ENCODE data around the gene GNAS-AS1. TPM values are rescaled to one million over a fixed set of nuclear protein-coding genes. Genes with fewer than 3 reads are reported as not detected.

The GNAS-AS1 gene
- total RNA-seq, 2 donors from 2014 or later, result 0.88 to 1.7 TPM

DNA sequence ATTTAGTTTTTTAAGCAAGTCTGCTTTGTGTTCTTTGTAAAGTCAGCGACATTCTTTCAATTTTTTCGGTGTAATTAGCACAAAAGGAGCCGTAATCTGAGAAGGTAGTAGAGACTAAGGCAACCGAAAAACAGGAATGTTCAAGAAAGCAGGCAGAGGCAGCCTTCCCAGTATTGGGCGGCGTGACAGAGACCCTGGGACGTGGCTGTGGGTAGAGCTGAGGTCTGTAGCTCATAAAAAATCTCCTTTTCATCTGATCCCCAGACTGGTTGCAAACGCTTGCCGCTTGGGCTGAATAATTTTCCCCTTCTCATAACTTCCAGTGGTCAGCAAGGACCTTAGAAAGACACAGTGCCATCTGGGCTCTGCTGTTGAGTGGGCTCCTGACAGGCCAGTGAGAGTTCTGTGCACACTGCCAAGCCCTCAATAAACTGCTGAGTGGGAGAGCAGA is 32.6 kb upstream of the GNAS-AS1 start:
- no peaks in the 10 kb centered on the region for H3K36me3 ChIP-seq
- H3K4me3 ChIP-seq, result no peak overlapping the region
- intact Hi-C loops (cut with DNase I), result no loop called here
- H3K27me3 ChIP-seq, result no peaks in the 10 kb centered on the region
- H3K9ac ChIP-seq (ENCODE audit: low read depth in 2 of 2, low read length in 2 of 2), result no peak overlapping the region
- DNase-seq, result no peak
- H3K9me3 ChIP-seq, result no peaks in the 10 kb centered on the region
- H3K4me1 ChIP-seq, result no peaks in the 10 kb centered on the region
- H3K27ac ChIP-seq, result no peak overlapping the region
- TF ChIP-seq, protein P1, sequence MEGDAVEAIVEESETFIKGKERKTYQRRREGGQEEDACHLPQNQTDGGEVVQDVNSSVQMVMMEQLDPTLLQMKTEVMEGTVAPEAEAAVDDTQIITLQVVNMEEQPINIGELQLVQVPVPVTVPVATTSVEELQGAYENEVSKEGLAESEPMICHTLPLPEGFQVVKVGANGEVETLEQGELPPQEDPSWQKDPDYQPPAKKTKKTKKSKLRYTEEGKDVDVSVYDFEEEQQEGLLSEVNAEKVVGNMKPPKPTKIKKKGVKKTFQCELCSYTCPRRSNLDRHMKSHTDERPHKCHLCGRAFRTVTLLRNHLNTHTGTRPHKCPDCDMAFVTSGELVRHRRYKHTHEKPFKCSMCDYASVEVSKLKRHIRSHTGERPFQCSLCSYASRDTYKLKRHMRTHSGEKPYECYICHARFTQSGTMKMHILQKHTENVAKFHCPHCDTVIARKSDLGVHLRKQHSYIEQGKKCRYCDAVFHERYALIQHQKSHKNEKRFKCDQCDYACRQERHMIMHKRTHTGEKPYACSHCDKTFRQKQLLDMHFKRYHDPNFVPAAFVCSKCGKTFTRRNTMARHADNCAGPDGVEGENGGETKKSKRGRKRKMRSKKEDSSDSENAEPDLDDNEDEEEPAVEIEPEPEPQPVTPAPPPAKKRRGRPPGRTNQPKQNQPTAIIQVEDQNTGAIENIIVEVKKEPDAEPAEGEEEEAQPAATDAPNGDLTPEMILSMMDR (IDR thresholded peaks at IDR 0.05), result no peak

GRCh38 chr20:58882704-58883089 is 32.0 kb upstream of the GNAS-AS1 start:
- Histone ChIP-seq H3K4me3 (no peak overlapping the region), H3K27ac (no peak overlapping the region), H3K9me3 (no peaks in the 10 kb centered on the region), H3K9ac (ENCODE audit: low read depth in 2 of 2, low read length in 2 of 2) (no peak overlapping the region), H3K4me1 (no peaks in the 10 kb centered on the region), H3K36me3 (no peaks in the 10 kb centered on the region), H3K27me3 (no peaks in the 10 kb centered on the region)
- no peak for DNase-seq
- TF ChIP-seq, protein P1 (IDR thresholded peaks at IDR 0.05), result no peak
- intact Hi-C loops (cut with DNase I), result no loop called here

- intact Hi-C loops (cut with DNase I), result no loop called here
- no peaks in the 10 kb centered on the region for H3K27me3 ChIP-seq
Observed at GRCh38 chr20:58880994-58881752, 30.5 kb upstream of the GNAS-AS1 start.

GRCh38 chr20:58880441-58880840 is 29.7 kb upstream of the GNAS-AS1 start:
- no peak overlapping the region for H3K9ac ChIP-seq (ENCODE audit: low read depth in 2 of 2, low read length in 2 of 2)
- H3K36me3 ChIP-seq, result no peaks in the 10 kb centered on the region
- no peaks in the 10 kb centered on the region for H3K27me3 ChIP-seq
- H3K27ac ChIP-seq, result no peak overlapping the region
- H3K4me3 ChIP-seq, result no peak overlapping the region
- H3K9me3 ChIP-seq, result no peaks in the 10 kb centered on the region
- no peaks in the 10 kb centered on the region for H3K4me1 ChIP-seq
- DNase-seq, result no peak
- intact Hi-C loops (cut with DNase I), result no loop called here
- TF ChIP-seq, protein P1 (IDR thresholded peaks at IDR 0.05), result no peak

More at GRCh38 chr20:58880994-58881752, 30.5 kb upstream of the GNAS-AS1 start:
- H3K36me3 ChIP-seq, result no peaks in the 10 kb centered on the region
- no peak overlapping the region for H3K9ac ChIP-seq (ENCODE audit: low read depth in 2 of 2, low read length in 2 of 2)
- DNase-seq, result no peak
- no peak overlapping the region for H3K4me3 ChIP-seq
- H3K4me1 ChIP-seq, result no peaks in the 10 kb centered on the region
- TF ChIP-seq, protein P1 (IDR thresholded peaks at IDR 0.05), result no peak
- no peaks in the 10 kb centered on the region for H3K9me3 ChIP-seq
- no peak overlapping the region for H3K27ac ChIP-seq

DNA sequence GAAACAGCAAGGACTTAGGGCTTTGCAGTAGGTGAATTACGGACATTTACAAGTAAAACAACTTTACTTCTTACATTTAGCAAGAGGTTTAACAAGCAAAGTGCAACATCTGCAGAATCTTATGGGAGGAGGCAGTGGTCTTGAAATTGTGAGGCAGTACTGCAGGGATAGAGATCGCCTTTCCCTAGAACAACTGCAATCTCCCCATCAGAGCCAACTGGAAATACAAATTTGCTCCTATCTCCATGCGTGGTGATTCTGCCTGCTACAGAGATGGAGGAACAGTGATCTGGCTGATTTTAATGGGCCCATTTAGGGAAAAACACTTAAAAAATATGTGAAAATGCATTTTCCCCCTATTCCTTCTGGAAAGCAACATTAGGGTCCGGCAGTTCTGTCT is 27.7 kb upstream of the GNAS-AS1 start:
- intact Hi-C loops (cut with DNase I), result no loop called here
- Histone ChIP-seq H3K27ac (no peak overlapping the region), H3K36me3 (no peaks in the 10 kb centered on the region), H3K4me1 (no peaks in the 10 kb centered on the region), H3K9ac (ENCODE audit: low read depth in 2 of 2, low read length in 2 of 2) (no peak overlapping the region), H3K4me3 (no peak overlapping the region), H3K27me3 (no peaks in the 10 kb centered on the region), H3K9me3 (no peaks in the 10 kb centered on the region)
- TF ChIP-seq, protein P1 (IDR thresholded peaks at IDR 0.05), result no peak
- no peak for DNase-seq
